Gastrocnemius medialis (tissue), 4 donors: ENCODE data around the gene C11orf98. TPM values are rescaled to one million over a fixed set of nuclear protein-coding genes. Genes with fewer than 3 reads are reported as not detected.

ENCODE experiments used
- ATAC-seq, 2 donors: fragments of 150-250 bp; one replicate each; pipeline ENCODE4 v1.9.1; 2016
- DNase-seq, 2 donors: peaks; one replicate each; pipeline ENCODE4 v3.0.0-alpha.2; 2019
- H3K27ac ChIP-seq, 4 donors: fragments of 200-600 bp; sonication (generic); 1 replicate in 1 of 4; 2 replicates in 3 of 4; pipeline ENCODE4 v1.5.1; 2016 to 2018; ENCODE audit warnings: mild to moderate bottlenecking in 2 of 4, moderate library complexity in 1 of 4
- H3K27me3 ChIP-seq, 3 donors: fragments of 200-600 bp; sonication (generic) in 2 of 3; 1 replicate in 1 of 3; 2 replicates in 2 of 3; pipeline versions ENCODE4 v1.5.1 to v1.6.0; 2016 to 2019; ENCODE audit warnings: mild to moderate bottlenecking in 1 of 3, moderate library complexity in 1 of 3
- H3K36me3 ChIP-seq, 2 donors: fragments of 200-600 bp; sonication (generic) in 1 of 2; one replicate each; pipeline ENCODE4 v1.5.1; 2017 to 2018
- H3K4me1 ChIP-seq, 2 donors: fragments of 200-600 bp; sonication (generic) in 1 of 2; one replicate each; pipeline ENCODE4 v1.5.1; 2016 to 2017; ENCODE audit warnings: mild to moderate bottlenecking in 2 of 2
- H3K4me3 ChIP-seq, 4 donors: fragments of 200-600 bp; sonication (generic) in 3 of 4; 1 replicate in 1 of 4; 2 replicates in 3 of 4; pipeline ENCODE4 v1.5.1; 2016 to 2019; ENCODE audit warnings: mild to moderate bottlenecking in 2 of 4
- H3K9me3 ChIP-seq, 3 donors: fragments of 200-600 bp; sonication (generic) in 2 of 3; 1 replicate in 1 of 3; 2 replicates in 2 of 3; pipeline ENCODE4 v1.5.1; 2016 to 2019
- CTCF ChIP-seq, 5 experiments: fragments of 450-650 bp in 3 of 5; fragments of 200-600 bp in 2 of 5; sonication (generic) in 2 of 5; IDR thresholded peaks in 4 of 5; conservative IDR thresholded peaks in 1 of 5; 1 replicate in 4 of 5; 2 replicates in 1 of 5; pipeline ENCODE4 v1.5.1; 2016 to 2019; ENCODE audit warnings: antibody characterized with exemption in 5 of 5, mild to moderate bottlenecking in 3 of 5, moderate library complexity in 3 of 5
- POLR2A ChIP-seq, 2 donors: fragments of 450-650 bp; IDR thresholded peaks; one replicate each; pipeline ENCODE4 v1.6.1; 2017; ENCODE audit warnings: antibody characterized with exemption in 2 of 2, mild to moderate bottlenecking in 2 of 2, moderate library complexity in 2 of 2
- in situ Hi-C, 4 donors: fragments of 200-750 bp; cut with MboI; loops; one replicate each; pipeline versions ENCODE4 v1.15.0 to v1.8.0; 2017; ENCODE audit warnings: low sequenced_read_pairs in 4 of 4
- intact Hi-C: fragments of 100-400 bp; cut with DNase I; formaldehyde crosslinking; loops from one replicate; pipeline ENCODE4 v1.15.1; 2023; ENCODE audit warnings: low total_unique reads
- total RNA-seq, 4 donors: library from RNA; depleted of rRNA; stranded (reverse); fragments of >200 nt; gene quantifications; one replicate each; pipeline versions ENCODE4 v1.1.0 to v1.2.3, GENCODE V29; 2016

Gene C11orf98
- 10 to 100 TPM; 36.1 to 44.7 (median 41.3) TPM for total RNA-seq

GRCh38 chr11:62665075-62665598 lies at the start of gene C11orf98, which contains the start of gene CSKMT:
TSS of gene C11orf98 (minus strand) at chr11:62665210. CDS start at chr11:62665169, 41 bp downstream.
TSS of gene CSKMT (plus strand) at chr11:62665312. CDS start at chr11:62665880, 568 bp downstream.
- H3K27ac ChIP-seq: peak within 1 kb of the TSS; percentile 82 to 97 (median 88)
- TF ChIP-seq CTCF (IDR thresholded peaks at IDR 0.05 in 4 of 5, conservative IDR thresholded peaks at IDR 0.05 in 1 of 5) (no peak), POLR2A (IDR thresholded peaks at IDR 0.05) (peak; percentile 99)
- ATAC-seq (peak; percentile 90 to 95), DNase-seq (peak; percentile 91 to 94)
- peaks cover 34 to 36% of the 10 kb centered on the region in 2 donors for H3K4me1 ChIP-seq
- H3K4me3 ChIP-seq: peak within 1 kb of the TSS; percentile 68 to 96 (median 79)
- peaks cover 0 to 20% of the 10 kb centered on the region in 2 donors for H3K36me3 ChIP-seq
- H3K9me3 ChIP-seq: no peaks in the 10 kb centered on the region
- intact Hi-C loops: loop anchor here (2.0 kb wide), 1 partner anchor 18 kb away; the partner anchor contains the start of gene GANAB
- no peaks in the 10 kb centered on the region for H3K27me3 ChIP-seq
- in situ Hi-C loops: no loop called here

GRCh38 chr11:62713343-62713742 lies 48.3 kb upstream of the C11orf98 start:
- DNase-seq (no peak), ATAC-seq (no peak)
- H3K27me3 ChIP-seq: no peaks in the 10 kb centered on the region
- in situ Hi-C loops: loop anchor here in 1 of 4 donors (25.0 kb wide), 1 partner anchor 101 kb away; the partner anchor contains the start of genes B3GAT3, EML3, MTA2 and ROM1
- H3K4me3 ChIP-seq: no peak overlapping the region
- no peaks in the 10 kb centered on the region for H3K9me3 ChIP-seq
- TF ChIP-seq CTCF (IDR thresholded peaks at IDR 0.05 in 4 of 5, conservative IDR thresholded peaks at IDR 0.05 in 1 of 5) (no peak), POLR2A (IDR thresholded peaks at IDR 0.05) (no peak)
- peak overlapping the region; percentile 42 to 74 (median 60) for H3K27ac ChIP-seq
- H3K36me3 ChIP-seq: peaks cover 0 to 63% of the 10 kb centered on the region in 2 donors
- peaks cover 14 to 30% of the 10 kb centered on the region in 2 donors for H3K4me1 ChIP-seq
- intact Hi-C loops: no loop called here

- DNase-seq: no peak
- Histone ChIP-seq H3K36me3 (peaks cover 0 to 58% of the 10 kb centered on the region in 2 donors), H3K4me1 (peaks cover 16 to 28% of the 10 kb centered on the region in 2 donors), H3K4me3 (no peak overlapping the region), H3K27me3 (no peaks in the 10 kb centered on the region), H3K27ac (peak overlapping the region; percentile 42 to 74 (median 60)), H3K9me3 (no peaks in the 10 kb centered on the region)
- TF ChIP-seq CTCF (IDR thresholded peaks at IDR 0.05 in 4 of 5, conservative IDR thresholded peaks at IDR 0.05 in 1 of 5) (no peak), POLR2A (IDR thresholded peaks at IDR 0.05) (no peak)
- in situ Hi-C loops (loop anchor here in 1 of 4 donors (25.0 kb wide), 1 partner anchor 101 kb away; the partner anchor contains the start of genes B3GAT3, EML3, MTA2 and ROM1), intact Hi-C loops (no loop called here)
- no peak for ATAC-seq
Measured at GRCh38 chr11:62712861-62713260, 47.9 kb upstream of the C11orf98 start.

- peaks cover 0 to 53% of the 10 kb centered on the region in 2 donors for H3K36me3 ChIP-seq
- TF ChIP-seq CTCF (IDR thresholded peaks at IDR 0.05 in 4 of 5, conservative IDR thresholded peaks at IDR 0.05 in 1 of 5) (no peak), POLR2A (IDR thresholded peaks at IDR 0.05) (no peak)
- H3K4me3 ChIP-seq: no peak overlapping the region
- peaks cover 16 to 28% of the 10 kb centered on the region in 2 donors for H3K4me1 ChIP-seq
- DNase-seq (no peak), ATAC-seq (no peak)
- no peaks in the 10 kb centered on the region for H3K9me3 ChIP-seq
- intact Hi-C loops: no loop called here
- no peaks in the 10 kb centered on the region for H3K27me3 ChIP-seq
- in situ Hi-C loops: loop anchor here in 1 of 4 donors (25.0 kb wide), 1 partner anchor 100 kb away; the partner anchor contains the start of genes B3GAT3, EML3, MTA2 and ROM1
- H3K27ac ChIP-seq: peak overlapping the region; percentile 42 to 74 (median 60)
Measured at GRCh38 chr11:62712276-62712812, 47.3 kb upstream of the C11orf98 start.
